HEK293T (cell line): ENCODE results near the gene CCN5.

Experiments used
- CTCF ChIA-PET: fragments of 350-600 bp; formaldehyde crosslinking; extraction: SDS; loops from one replicate; lab custom pipeline; 2021; ENCODE audit warnings: antibody characterized with exemption, inconsistent platforms; lab: Yijun Ruan, JAX
- POLR2A ChIA-PET: fragments of 350-600 bp; formaldehyde crosslinking; extraction: SDS; loops from one replicate; lab custom pipeline; 2020; ENCODE audit warnings: antibody characterized with exemption, inconsistent platforms; lab: Yijun Ruan, JAX
- DNase-seq: peaks from one replicate; pipeline ENCODE4 v3.0.0; 2012; ENCODE audit warnings: mixed read lengths; ENCODE audit errors: extremely low spot score
- ARNT ChIP-seq: fragments of 450-650 bp; IDR thresholded peaks from 2 replicates; pipeline ENCODE4 v1.6.1; 2017; ENCODE audit warnings: mild to moderate bottlenecking
- BHLHE40 ChIP-seq: fragments of 450-650 bp; IDR thresholded peaks from 2 replicates; pipeline ENCODE4 v1.6.1; 2016; ENCODE audit warnings: mild to moderate bottlenecking, moderate library complexity, borderline replicate concordance
- CTBP1 ChIP-seq: fragments of 450-650 bp; IDR thresholded peaks from 2 replicates; pipeline ENCODE4 v1.6.1; 2016; ENCODE audit warnings: borderline replicate concordance
- ELF4 ChIP-seq: fragments of 450-650 bp; IDR thresholded peaks from 2 replicates; pipeline ENCODE4 v1.6.1; 2017; ENCODE audit warnings: antibody characterized with exemption
- FOXA1 ChIP-seq: fragments of 450-650 bp; IDR thresholded peaks from 2 replicates; pipeline ENCODE4 v1.6.1; 2016; ENCODE audit warnings: mild to moderate bottlenecking
- FOXK2 ChIP-seq: fragments of 450-650 bp; IDR thresholded peaks from 2 replicates; pipeline ENCODE4 v1.6.1; 2016; ENCODE audit warnings: mild to moderate bottlenecking
- FOXM1 ChIP-seq: fragments of 450-650 bp; IDR thresholded peaks from 2 replicates; pipeline ENCODE4 v1.6.1; 2017; ENCODE audit warnings: mild to moderate bottlenecking, borderline replicate concordance
- HDGF ChIP-seq: fragments of 450-650 bp; IDR thresholded peaks from 2 replicates; pipeline ENCODE4 v1.6.1; 2017; ENCODE audit warnings: antibody characterized with exemption, borderline replicate concordance
- L3MBTL2 ChIP-seq: fragments of 450-650 bp; conservative IDR thresholded peaks from 2 replicates; pipeline ENCODE4 v1.6.1; 2016; ENCODE audit warnings: mild to moderate bottlenecking
- LEF1 ChIP-seq: fragments of 450-650 bp; IDR thresholded peaks from 2 replicates; pipeline ENCODE4 v1.6.1; 2017; ENCODE audit warnings: mild to moderate bottlenecking, borderline replicate concordance
- NFRKB ChIP-seq: fragments of 450-650 bp; IDR thresholded peaks from 2 replicates; pipeline ENCODE4 v1.6.1; 2016; ENCODE audit warnings: mild to moderate bottlenecking, moderate library complexity
- SP1 ChIP-seq: fragments of 450-650 bp; IDR thresholded peaks from 2 replicates; pipeline ENCODE4 v1.6.1; 2017
- SUZ12 ChIP-seq: fragments of 450-650 bp; IDR thresholded peaks from 2 replicates; pipeline ENCODE4 v1.6.1; 2016; ENCODE audit warnings: mild to moderate bottlenecking
- TARDBP ChIP-seq: fragments of 450-650 bp; IDR thresholded peaks from 2 replicates; pipeline ENCODE4 v1.6.1; 2016
- ZNF384 ChIP-seq: fragments of 450-650 bp; IDR thresholded peaks from 2 replicates; pipeline ENCODE4 v1.6.1; 2016
- TF ChIP-seq, protein P1 (sequence below): fragments of 450-650 bp; IDR thresholded peaks from 2 replicates; pipeline ENCODE4 v1.6.1; 2016

The CCN5 gene

DNA sequence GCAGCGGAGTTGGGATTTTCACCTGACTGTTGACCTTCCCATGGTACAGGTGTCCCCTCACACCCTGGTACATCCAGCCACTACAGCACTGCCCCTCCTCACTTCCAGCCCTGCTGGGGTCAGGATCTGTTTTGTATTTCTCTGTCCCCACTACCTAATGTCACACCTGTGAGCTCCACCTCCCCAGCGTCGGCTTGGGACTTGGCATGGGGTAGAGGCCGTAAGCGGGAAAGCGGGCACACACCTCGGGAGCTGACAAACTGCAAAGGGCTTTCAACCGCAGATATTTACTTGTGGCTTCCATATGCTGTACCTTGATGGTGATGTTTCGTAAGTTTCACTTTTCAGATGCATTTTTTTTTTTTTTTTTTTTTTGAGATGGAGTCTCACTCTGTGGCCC is 5.4 kb upstream of the CCN5 start:
- TF ChIP-seq TARDBP (no peak), ZNF384 (no peak), FOXA1 (no peak), SUZ12 (no peak)
- TF ChIP-seq, protein P1, sequence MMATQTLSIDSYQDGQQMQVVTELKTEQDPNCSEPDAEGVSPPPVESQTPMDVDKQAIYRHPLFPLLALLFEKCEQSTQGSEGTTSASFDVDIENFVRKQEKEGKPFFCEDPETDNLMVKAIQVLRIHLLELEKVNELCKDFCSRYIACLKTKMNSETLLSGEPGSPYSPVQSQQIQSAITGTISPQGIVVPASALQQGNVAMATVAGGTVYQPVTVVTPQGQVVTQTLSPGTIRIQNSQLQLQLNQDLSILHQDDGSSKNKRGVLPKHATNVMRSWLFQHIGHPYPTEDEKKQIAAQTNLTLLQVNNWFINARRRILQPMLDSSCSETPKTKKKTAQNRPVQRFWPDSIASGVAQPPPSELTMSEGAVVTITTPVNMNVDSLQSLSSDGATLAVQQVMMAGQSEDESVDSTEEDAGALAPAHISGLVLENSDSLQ = no peak
- ChIA-PET POLR2A (no interaction called here), CTCF (no interaction called here)
- no peak for DNase-seq

DNA sequence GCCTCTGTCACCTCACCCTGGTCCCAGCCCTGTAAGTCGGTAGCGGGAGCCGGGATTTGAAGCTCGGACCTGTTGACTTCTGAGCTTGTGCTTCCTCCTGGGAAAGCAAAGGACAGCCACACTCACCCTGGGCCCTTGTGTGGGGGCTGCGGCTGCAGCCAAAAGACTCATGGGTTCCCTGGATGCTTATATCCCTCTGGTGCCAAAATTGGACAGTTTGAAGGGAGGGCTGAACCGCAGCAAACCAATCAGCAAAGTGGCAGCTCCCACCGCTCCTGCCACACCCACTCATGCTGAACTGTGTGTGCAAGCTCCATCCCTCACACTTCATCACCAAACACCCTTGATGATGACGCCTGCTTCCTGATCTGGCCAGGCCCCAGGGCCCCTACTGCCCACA is 3.9 kb upstream of the CCN5 start:
- TF ChIP-seq BHLHE40 (no peak), ZNF384 (no peak), ELF4 (no peak), NFRKB (no peak), FOXK2 (no peak), LEF1 (no peak), SP1 (no peak), SUZ12 (no peak), L3MBTL2 (no peak), FOXM1 (no peak), FOXA1 (no peak), HDGF (no peak), CTBP1 (no peak), TARDBP (no peak)
- TF ChIP-seq, protein P1 = no peak
- POLR2A ChIA-PET = no interaction called here
- CTCF ChIA-PET = no interaction called here

DNA sequence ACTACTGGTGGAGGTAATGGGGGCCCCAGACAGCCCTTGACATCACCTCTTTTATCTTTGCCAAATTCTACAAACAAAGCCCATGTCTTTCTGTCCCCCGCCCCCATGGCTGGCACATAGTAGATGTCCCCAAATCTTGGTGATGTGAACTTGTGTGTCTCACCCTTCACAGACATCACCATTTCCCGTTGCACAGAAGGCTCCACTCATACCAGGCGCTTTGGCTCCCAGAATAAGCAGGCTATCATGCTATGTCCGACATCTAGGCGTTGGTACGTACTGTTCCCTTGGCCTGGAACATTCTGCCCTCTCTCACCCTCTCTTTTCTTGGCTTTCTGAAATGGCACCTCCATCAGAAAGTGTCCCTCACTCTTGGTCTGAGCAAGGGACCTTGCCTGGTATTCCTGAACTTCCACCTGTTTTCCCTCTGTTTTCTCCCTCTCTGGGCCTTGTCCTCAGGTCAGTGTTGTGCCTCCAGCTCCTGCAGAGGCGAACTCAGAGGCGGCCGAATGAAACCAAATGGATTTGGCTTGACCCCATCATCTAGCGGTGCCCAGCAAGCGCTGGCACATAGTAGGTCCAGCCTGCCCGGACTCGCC is 968 bp upstream of the CCN5 start:
- no peak for TF ChIP-seq SP1
- no peak for TF ChIP-seq ZNF384
- TF ChIP-seq SUZ12 = no peak
- no peak for TF ChIP-seq FOXM1
- TF ChIP-seq L3MBTL2 = no peak
- no peak for TF ChIP-seq NFRKB
- TF ChIP-seq ELF4 = no peak
- no peak for TF ChIP-seq FOXA1
- TF ChIP-seq BHLHE40 = no peak
- no peak for TF ChIP-seq LEF1
- no peak for TF ChIP-seq FOXK2
- TF ChIP-seq HDGF = no peak
- TF ChIP-seq TARDBP = no peak
- TF ChIP-seq, protein P1 = no peak
- no peak for TF ChIP-seq ARNT
- no peak for TF ChIP-seq CTBP1
- CTCF ChIA-PET = interaction anchor here (1.2 kb wide), 1 partner anchor 9 kb away, joined by 3 read pairs; no protein-coding TSS in a partner anchor
- POLR2A ChIA-PET = no interaction called here
- no peak for DNase-seq

More for the DNA sequence above, 3.9 kb upstream of the CCN5 start:
- DNase-seq = no peak

DNA sequence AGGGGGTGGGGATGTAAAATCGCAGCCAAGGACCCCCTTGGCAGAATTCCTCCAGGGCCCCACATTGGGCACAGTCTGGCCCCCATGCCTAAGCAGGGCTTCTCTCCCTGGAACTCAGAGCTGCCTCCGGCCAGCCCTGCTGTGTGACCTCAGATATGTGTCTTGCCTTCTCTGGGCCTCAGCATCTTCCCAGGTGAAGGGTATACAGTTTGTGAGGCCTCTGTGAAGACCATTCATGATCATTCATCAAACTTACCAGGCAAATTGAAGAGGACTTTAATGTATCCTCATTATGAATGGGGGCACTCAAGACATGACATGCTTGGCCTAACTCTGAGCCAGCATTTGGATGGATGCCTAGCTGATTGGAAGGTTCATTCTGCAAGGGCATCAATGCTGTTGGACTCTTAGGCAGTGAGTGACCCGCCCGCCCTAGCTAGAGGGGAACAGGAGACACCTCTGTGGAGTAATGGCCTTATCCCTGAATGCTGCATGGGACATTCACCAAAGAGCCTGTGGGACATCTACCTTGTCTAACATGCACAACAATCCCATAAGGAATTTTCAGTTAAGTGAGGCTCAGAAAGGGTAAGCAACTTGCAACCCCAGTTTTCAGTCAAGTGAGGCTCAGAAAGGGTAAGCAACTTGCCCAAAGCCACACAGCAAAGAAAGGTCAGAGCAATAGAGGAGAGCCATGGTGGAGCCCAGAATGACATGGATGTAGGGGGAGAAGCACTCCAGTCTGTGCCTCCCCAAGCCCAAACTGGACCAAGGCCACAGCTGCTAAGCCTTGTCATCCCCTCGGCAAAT is 535 bp downstream of the CCN5 start:
- no peak for DNase-seq
- TF ChIP-seq BHLHE40 (no peak), SUZ12 (no peak), SP1 (no peak), LEF1 (no peak), FOXM1 (no peak), ARNT (no peak), TARDBP (no peak), NFRKB (no peak), L3MBTL2 (no peak), ZNF384 (no peak), FOXK2 (no peak), FOXA1 (no peak), ELF4 (no peak), CTBP1 (no peak), HDGF (no peak)
- TF ChIP-seq, protein P1 = no peak
- ChIA-PET POLR2A (no interaction called here), CTCF (no interaction called here)
